GM12801 (cell line): ENCODE results near the gene CMIP.

ENCODE experiments used
- CTCF ChIP-seq: IDR thresholded peaks from one replicate; pipeline ENCODE4 v1.5.1; 2011; ENCODE audit warnings: control low read depth; ENCODE audit not compliant: insufficient read length; ENCODE audit errors: extremely low read depth

The CMIP gene

GRCh38 chr16:81733295-81733694 is 288.7 kb downstream of the CMIP start:
- no peak for TF ChIP-seq CTCF

GRCh38 chr16:81734632-81735434 is 290.2 kb downstream of the CMIP start:
- no peak for TF ChIP-seq CTCF

- TF ChIP-seq CTCF: peak; percentile 32
These were observed 293.4 kb downstream of the CMIP start for GRCh38 chr16:81737885-81738536.

- TF ChIP-seq CTCF: no peak
These were observed 294.3 kb downstream of the CMIP start for GRCh38 chr16:81738783-81739496.

- no peak for TF ChIP-seq CTCF
These were observed 294.9 kb downstream of the CMIP start for GRCh38 chr16:81739503-81739902.

GRCh38 chr16:81740169-81740568 is 295.6 kb downstream of the CMIP start:
- no peak for TF ChIP-seq CTCF

- TF ChIP-seq CTCF: no peak
These were observed 299.8 kb downstream of the CMIP start for GRCh38 chr16:81744385-81744784.
